ENCODE data around the gene CSRP3. TPM values are rescaled to one million over a fixed set of nuclear protein-coding genes. Genes with fewer than 3 reads are reported as not detected.
"Not testable (repeated sequence)": the region's sequence is repeated elsewhere in the genome, so short reads cannot be mapped to it uniquely, and the experiment has no call there.

CSRP3 gene
- total and polyA plus RNA-seq, 4 donors, result 0.18 to 7.5 TPM; not detected in 2

GRCh38 chr11:19164881-19165280 is 36.9 kb downstream of the CSRP3 start:
- Histone ChIP-seq H3K4me3 (ENCODE audit: low read length in 2 of 2) (no peak overlapping the region), H3K27ac (ENCODE audit: low read depth in 1 of 2, low read length in 2 of 2) (no peak overlapping the region), H3K4me1 (ENCODE audit: control insufficient read depth in 1 of 2, insufficient read depth in 2 of 2, low read length in 2 of 2) (no peaks in the 10 kb centered on the region), H3K27me3 (ENCODE audit: control insufficient read depth in 1 of 2, insufficient read depth in 2 of 2, low read length in 1 of 2) (no peaks in the 10 kb centered on the region), H3K9me3 (ENCODE audit: control insufficient read depth, low read length) (no peaks in the 10 kb centered on the region), H3K36me3 (ENCODE audit: control insufficient read depth in 1 of 2, insufficient read depth in 2 of 2, low read length in 1 of 2) (peaks cover 8% of the 10 kb centered on the region in 2 donors)
- intact Hi-C loops (cut with DNase I), result no loop called here
- WGBS, 2 donors, result 91 to 94% methylated on average over 2 of the region's 2 CpGs
- DNase-seq (no peak), ATAC-seq (ENCODE audit: low FRiP score) (no peak)

GRCh38 chr11:19164230-19164855 is 37.4 kb downstream of the CSRP3 start:
- intact Hi-C loops (cut with DNase I), result no loop called here
- no peaks in the 10 kb centered on the region for H3K27me3 ChIP-seq (ENCODE audit: control insufficient read depth in 1 of 2, insufficient read depth in 2 of 2, low read length in 1 of 2)
- no peak for ATAC-seq (ENCODE audit: low FRiP score)
- peaks cover 6% of the 10 kb centered on the region in 2 donors for H3K36me3 ChIP-seq (ENCODE audit: control insufficient read depth in 1 of 2, insufficient read depth in 2 of 2, low read length in 1 of 2)
- H3K9me3 ChIP-seq (ENCODE audit: control insufficient read depth, low read length), result no peaks in the 10 kb centered on the region
- DNase-seq, result no peak
- H3K27ac ChIP-seq (ENCODE audit: low read depth in 1 of 2, low read length in 2 of 2), result no peak overlapping the region
- H3K4me1 ChIP-seq (ENCODE audit: control insufficient read depth in 1 of 2, insufficient read depth in 2 of 2, low read length in 2 of 2), result no peaks in the 10 kb centered on the region
- H3K4me3 ChIP-seq (ENCODE audit: low read length in 2 of 2), result no peak overlapping the region
- WGBS, 2 donors, result 94% methylated on average over 4 of the region's 4 CpGs

- Histone ChIP-seq H3K36me3 (ENCODE audit: control insufficient read depth in 1 of 2, insufficient read depth in 2 of 2, low read length in 1 of 2) (peaks cover 6% of the 10 kb centered on the region in 2 donors), H3K27ac (ENCODE audit: low read depth in 1 of 2, low read length in 2 of 2) (no peak overlapping the region), H3K27me3 (ENCODE audit: control insufficient read depth in 1 of 2, insufficient read depth in 2 of 2, low read length in 1 of 2) (no peaks in the 10 kb centered on the region), H3K4me1 (ENCODE audit: control insufficient read depth in 1 of 2, insufficient read depth in 2 of 2, low read length in 2 of 2) (no peaks in the 10 kb centered on the region), H3K4me3 (ENCODE audit: low read length in 2 of 2) (no peak overlapping the region), H3K9me3 (ENCODE audit: control insufficient read depth, low read length) (no peaks in the 10 kb centered on the region)
- 91 to 95% methylated on average over 1 of the region's 1 CpG for WGBS, 2 donors
- ATAC-seq (ENCODE audit: low FRiP score) (no peak), DNase-seq (no peak)
- intact Hi-C loops (cut with DNase I), result no loop called here
Measured at GRCh38 chr11:19163617-19164016, 38.2 kb downstream of the CSRP3 start.

- DNase-seq (no peak), ATAC-seq (ENCODE audit: low FRiP score) (no peak)
- H3K36me3 ChIP-seq (ENCODE audit: control insufficient read depth in 1 of 2, insufficient read depth in 2 of 2, low read length in 1 of 2), result peaks cover 6% of the 10 kb centered on the region in 2 donors
- no peaks in the 10 kb centered on the region for H3K9me3 ChIP-seq (ENCODE audit: control insufficient read depth, low read length)
- H3K4me1 ChIP-seq (ENCODE audit: control insufficient read depth in 1 of 2, insufficient read depth in 2 of 2, low read length in 2 of 2), result no peaks in the 10 kb centered on the region
- H3K27ac ChIP-seq (ENCODE audit: low read depth in 1 of 2, low read length in 2 of 2), result no peak overlapping the region
- no peak overlapping the region for H3K4me3 ChIP-seq (ENCODE audit: low read length in 2 of 2)
- intact Hi-C loops (cut with DNase I), result no loop called here
- H3K27me3 ChIP-seq (ENCODE audit: control insufficient read depth in 1 of 2, insufficient read depth in 2 of 2, low read length in 1 of 2), result no peaks in the 10 kb centered on the region
- WGBS, 2 donors, result 95 to 98% methylated on average over 1 of the region's 1 CpG
Measured at GRCh38 chr11:19162951-19163505, 38.8 kb downstream of the CSRP3 start.

- Histone ChIP-seq H3K27me3 (ENCODE audit: control insufficient read depth in 1 of 2, insufficient read depth in 2 of 2, low read length in 1 of 2) (no peaks in the 10 kb centered on the region), H3K4me1 (ENCODE audit: control insufficient read depth in 1 of 2, insufficient read depth in 2 of 2, low read length in 2 of 2) (no peaks in the 10 kb centered on the region), H3K4me3 (ENCODE audit: low read length in 2 of 2) (no peak overlapping the region), H3K36me3 (ENCODE audit: control insufficient read depth in 1 of 2, insufficient read depth in 2 of 2, low read length in 1 of 2) (peaks cover 4 to 6% of the 10 kb centered on the region in 2 donors), H3K9me3 (ENCODE audit: control insufficient read depth, low read length) (no peaks in the 10 kb centered on the region), H3K27ac (ENCODE audit: low read depth in 1 of 2, low read length in 2 of 2) (no peak overlapping the region)
- DNase-seq (no peak), ATAC-seq (ENCODE audit: low FRiP score) (no peak)
- intact Hi-C loops (cut with DNase I), result no loop called here
- 94 to 97% methylated on average over 2 of the region's 2 CpGs for WGBS, 2 donors
Measured at GRCh38 chr11:19161651-19162050, 40.1 kb downstream of the CSRP3 start.

GRCh38 chr11:19160847-19161246 is 40.9 kb downstream of the CSRP3 start:
- Histone ChIP-seq H3K4me1 (ENCODE audit: control insufficient read depth in 1 of 2, insufficient read depth in 2 of 2, low read length in 2 of 2) (no peaks in the 10 kb centered on the region), H3K27ac (ENCODE audit: low read depth in 1 of 2, low read length in 2 of 2) (no peak overlapping the region), H3K9me3 (ENCODE audit: control insufficient read depth, low read length) (no peaks in the 10 kb centered on the region), H3K36me3 (ENCODE audit: control insufficient read depth in 1 of 2, insufficient read depth in 2 of 2, low read length in 1 of 2) (peaks cover 4 to 6% of the 10 kb centered on the region in 2 donors), H3K4me3 (ENCODE audit: low read length in 2 of 2) (no peak overlapping the region), H3K27me3 (ENCODE audit: control insufficient read depth in 1 of 2, insufficient read depth in 2 of 2, low read length in 1 of 2) (no peaks in the 10 kb centered on the region)
- no peak for ATAC-seq (ENCODE audit: low FRiP score)
- DNase-seq, result no peak
- intact Hi-C loops (cut with DNase I), result no loop called here
- 94 to 95% methylated on average over 6 of the region's 6 CpGs for WGBS, 2 donors

GRCh38 chr11:19156892-19157291 is 44.9 kb downstream of the CSRP3 start:
- DNase-seq, result no peak
- H3K36me3 ChIP-seq (ENCODE audit: control insufficient read depth in 1 of 2, insufficient read depth in 2 of 2, low read length in 1 of 2), result no peaks in the 10 kb centered on the region
- 56 to 72% methylated on average over 3 of the region's 3 CpGs for WGBS, 2 donors

GRCh38 chr11:19145319-19145718 is 56.5 kb downstream of the CSRP3 start:
- Histone ChIP-seq H3K27ac (ENCODE audit: low read depth in 1 of 2, low read length in 2 of 2) (no peak overlapping the region), H3K9me3 (ENCODE audit: control insufficient read depth, low read length) (no peaks in the 10 kb centered on the region), H3K4me1 (ENCODE audit: control insufficient read depth in 1 of 2, insufficient read depth in 2 of 2, low read length in 2 of 2) (no peaks in the 10 kb centered on the region), H3K4me3 (ENCODE audit: low read length in 2 of 2) (no peak overlapping the region), H3K27me3 (ENCODE audit: control insufficient read depth in 1 of 2, insufficient read depth in 2 of 2, low read length in 1 of 2) (no peaks in the 10 kb centered on the region), H3K36me3 (ENCODE audit: control insufficient read depth in 1 of 2, insufficient read depth in 2 of 2, low read length in 1 of 2) (peaks cover 2 to 6% of the 10 kb centered on the region in 2 donors)
- no peak for DNase-seq
- 66 to 81% methylated on average over 3 of the region's 3 CpGs for WGBS, 2 donors
- ATAC-seq (ENCODE audit: low FRiP score), result no peak
- intact Hi-C loops (cut with DNase I), result no loop called here

More at GRCh38 chr11:19156892-19157291, 44.9 kb downstream of the CSRP3 start:
- no peak overlapping the region for H3K27ac ChIP-seq (ENCODE audit: low read depth in 1 of 2, low read length in 2 of 2)
- no peaks in the 10 kb centered on the region for H3K27me3 ChIP-seq (ENCODE audit: control insufficient read depth in 1 of 2, insufficient read depth in 2 of 2, low read length in 1 of 2)
- H3K4me1 ChIP-seq (ENCODE audit: control insufficient read depth in 1 of 2, insufficient read depth in 2 of 2, low read length in 2 of 2), result no peaks in the 10 kb centered on the region
- intact Hi-C loops (cut with DNase I), result no loop called here
- no peak for ATAC-seq (ENCODE audit: low FRiP score)
- no peak overlapping the region for H3K4me3 ChIP-seq (ENCODE audit: low read length in 2 of 2)
- H3K9me3 ChIP-seq (ENCODE audit: control insufficient read depth, low read length), result no peaks in the 10 kb centered on the region

GRCh38 chr11:19136884-19137283 is 64.9 kb downstream of the CSRP3 start:
- 98 to 99% methylated on average over 4 of the region's 4 CpGs for WGBS, 2 donors
- H3K4me1 ChIP-seq (ENCODE audit: control insufficient read depth in 1 of 2, insufficient read depth in 2 of 2, low read length in 2 of 2); H3K9me3 ChIP-seq (ENCODE audit: control insufficient read depth, low read length); intact Hi-C loops (cut with DNase I); H3K36me3 ChIP-seq (ENCODE audit: control insufficient read depth in 1 of 2, insufficient read depth in 2 of 2, low read length in 1 of 2); H3K27me3 ChIP-seq (ENCODE audit: control insufficient read depth in 1 of 2, insufficient read depth in 2 of 2, low read length in 1 of 2); H3K27ac ChIP-seq (ENCODE audit: low read depth in 1 of 2, low read length in 2 of 2); H3K4me3 ChIP-seq (ENCODE audit: low read length in 2 of 2); ATAC-seq (ENCODE audit: low FRiP score); DNase-seq: not testable (repeated sequence)

Data from aorta (tissue), 5 donors.